Right atrium auricular region (tissue), 2 donors: ENCODE measurements around the gene C1QC. TPM values are rescaled to one million over a fixed set of nuclear protein-coding genes. Genes with fewer than 3 reads are reported as not detected.

ENCODE experiments used
- DNase-seq: peaks from one replicate; pipeline ENCODE4 v3.0.0-alpha.2; 2019; ENCODE audit warnings: low spot score
- H3K27ac ChIP-seq, 2 donors: fragments of 200-600 bp; sonication (generic); 1 replicate in 1 of 2; 2 replicates in 1 of 2; pipeline ENCODE4 v1.5.1; 2016 to 2019
- H3K27me3 ChIP-seq, 2 donors: fragments of 200-600 bp; sonication (generic); one replicate each; pipeline versions ENCODE4 v1.5.1 to v1.6.0; 2017 to 2019
- H3K36me3 ChIP-seq: fragments of 200-600 bp; sonication (generic); one replicate; pipeline ENCODE4 v1.5.1; 2016
- H3K4me1 ChIP-seq, 2 donors: fragments of 200-600 bp; sonication (generic); one replicate each; pipeline versions ENCODE4 v1.5.1 to v1.6.0; 2017 to 2019
- H3K4me3 ChIP-seq, 2 donors: fragments of 200-600 bp; sonication (generic); 1 replicate in 1 of 2; 2 replicates in 1 of 2; pipeline ENCODE4 v1.5.1; 2017 to 2019; ENCODE audit warnings: mild to moderate bottlenecking in 1 of 2, moderate library complexity in 1 of 2
- H3K9me3 ChIP-seq, 2 donors: fragments of 200-600 bp; sonication (generic); one replicate each; pipeline ENCODE4 v1.5.1; 2019
- CTCF ChIP-seq, 2 donors: fragments of 200-600 bp; sonication (generic); IDR thresholded peaks; one replicate each; pipeline ENCODE4 v1.5.1; 2019; ENCODE audit warnings: antibody characterized with exemption in 2 of 2
- total RNA-seq, 2 donors: library from RNA; depleted of rRNA; stranded (reverse); fragments of >200 nt; gene quantifications; one replicate each; pipeline ENCODE4 v1.1.0, GENCODE V29; 2016

Gene C1QC
- total RNA-seq, 2 donors from 2014 or later, result 31.4 to 126 TPM

- Histone ChIP-seq H3K4me1 (no peaks in the 10 kb centered on the region), H3K36me3 (no peaks in the 10 kb centered on the region), H3K9me3 (no peaks in the 10 kb centered on the region), H3K27ac (no peak overlapping the region), H3K27me3 (no peaks in the 10 kb centered on the region), H3K4me3 (no peak overlapping the region)
- no peak for DNase-seq
- no peak for TF ChIP-seq CTCF (IDR thresholded peaks at IDR 0.05)
Observed at GRCh38 chr1:22687191-22687590, 43.8 kb downstream of the C1QC start.

- TF ChIP-seq CTCF (IDR thresholded peaks at IDR 0.05), result no peak
- Histone ChIP-seq H3K27ac (no peak overlapping the region), H3K36me3 (no peaks in the 10 kb centered on the region), H3K4me1 (no peaks in the 10 kb centered on the region), H3K27me3 (no peaks in the 10 kb centered on the region), H3K9me3 (no peaks in the 10 kb centered on the region), H3K4me3 (no peak overlapping the region)
- DNase-seq, result no peak
Observed at GRCh38 chr1:22688466-22688865, 45.0 kb downstream of the C1QC start.

- Histone ChIP-seq H3K27me3 (no peaks in the 10 kb centered on the region), H3K36me3 (no peaks in the 10 kb centered on the region), H3K9me3 (no peaks in the 10 kb centered on the region), H3K27ac (no peak overlapping the region), H3K4me1 (no peaks in the 10 kb centered on the region), H3K4me3 (no peak overlapping the region)
- DNase-seq, result no peak
- TF ChIP-seq CTCF (IDR thresholded peaks at IDR 0.05), result no peak
Observed at GRCh38 chr1:22689505-22689904, 46.1 kb downstream of the C1QC start.

- TF ChIP-seq CTCF (IDR thresholded peaks at IDR 0.05), result no peak
- Histone ChIP-seq H3K4me1 (no peaks in the 10 kb centered on the region), H3K36me3 (no peaks in the 10 kb centered on the region), H3K9me3 (no peaks in the 10 kb centered on the region), H3K4me3 (no peak overlapping the region), H3K27me3 (no peaks in the 10 kb centered on the region), H3K27ac (no peak overlapping the region)
- DNase-seq, result no peak
Observed at GRCh38 chr1:22691031-22691753, 47.8 kb downstream of the C1QC start.

GRCh38 chr1:22694172-22694571, 50.7 kb downstream of the C1QC start:
- DNase-seq, result no peak
- Histone ChIP-seq H3K27ac (no peak overlapping the region), H3K36me3 (no peaks in the 10 kb centered on the region), H3K9me3 (no peaks in the 10 kb centered on the region), H3K27me3 (no peaks in the 10 kb centered on the region), H3K4me3 (no peak overlapping the region), H3K4me1 (no peaks in the 10 kb centered on the region)
- TF ChIP-seq CTCF (IDR thresholded peaks at IDR 0.05), result no peak

- no peaks in the 10 kb centered on the region for H3K4me1 ChIP-seq
- no peaks in the 10 kb centered on the region for H3K36me3 ChIP-seq
Observed at GRCh38 chr1:22696610-22697009, 53.2 kb downstream of the C1QC start.

More at GRCh38 chr1:22696610-22697009, 53.2 kb downstream of the C1QC start:
- H3K27ac ChIP-seq, result no peak overlapping the region
- no peak for DNase-seq
- no peak for TF ChIP-seq CTCF (IDR thresholded peaks at IDR 0.05)
- H3K4me3 ChIP-seq, result no peak overlapping the region
- H3K27me3 ChIP-seq, result no peaks in the 10 kb centered on the region
- H3K9me3 ChIP-seq, result no peaks in the 10 kb centered on the region
